ENCODE data around the gene QSOX1. TPM values are rescaled to one million over a fixed set of nuclear protein-coding genes. Genes with fewer than 3 reads are reported as not detected.

Gene QSOX1
- total and polyA plus RNA-seq, 2 of the 4 experiments (the other 2 are of a cell fraction) = 102 to 791 TPM

DNA sequence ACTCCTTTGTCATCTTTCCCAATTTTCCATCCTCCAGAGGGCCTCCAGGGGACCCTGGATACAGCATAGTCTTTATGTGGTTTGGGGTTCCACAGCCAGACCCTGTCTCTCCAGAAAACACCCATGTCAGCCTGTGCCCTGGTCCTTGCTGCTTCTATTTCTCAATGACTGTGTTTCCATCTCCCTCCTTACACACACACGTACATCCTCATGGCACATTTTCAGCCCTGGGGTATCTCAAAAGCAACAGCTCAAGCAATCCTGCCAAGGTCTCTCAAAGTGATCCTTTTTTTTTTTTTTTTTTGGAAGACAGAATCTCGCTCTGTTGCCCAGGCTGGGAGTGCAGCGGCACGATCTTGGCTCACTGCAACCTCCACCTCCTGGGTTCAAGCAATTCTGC lies 22.3 kb downstream of the QSOX1 start:
- H3K4me2 ChIP-seq (ENCODE audit: low read depth, low read length) = no peak overlapping the region
- no peak overlapping the region for H2BK5ac ChIP-seq (ENCODE audit: low read depth, low read length, poor library complexity, severe bottlenecking)
- H4K8ac ChIP-seq (ENCODE audit: low read depth in 2 of 2, low read length in 2 of 2) = no peak overlapping the region
- no peaks in the 10 kb centered on the region for H3K9me3 ChIP-seq (ENCODE audit: control insufficient read depth, insufficient read depth, low read length)
- H3K14ac ChIP-seq (replicated peaks; ENCODE audit: low read depth, low read length) = no peak overlapping the region
- no peak overlapping the region for H3K4me3 ChIP-seq (ENCODE audit: insufficient read depth, low read depth, low read length)
- no peak overlapping the region for H3K4ac ChIP-seq (ENCODE audit: low read depth, low read length)
- no peak overlapping the region for H2BK120ac ChIP-seq (ENCODE audit: low read depth, low read length)
- WGBS, 2 experiments (ENCODE audit: extremely low coverage in 2 of 2, insufficient read length in 1 of 2) = 83% methylated on average over 1 of the region's 4 CpGs; no CpG with 5 or more reads in 1 of the 2 experiments
- BruUV-seq (replicated peaks) = no TSS peak
- no peak overlapping the region for H2AK9ac ChIP-seq (replicated peaks; ENCODE audit: low read depth, low read length, poor library complexity)
- H4K91ac ChIP-seq (ENCODE audit: insufficient read depth, low read depth, low read length) = no peak overlapping the region
- H2AFZ ChIP-seq (replicated peaks; ENCODE audit: low read length, poor library complexity) = no peak overlapping the region
- no peak overlapping the region for H2BK20ac ChIP-seq (ENCODE audit: low read depth, low read length)
- intact Hi-C loops (cut with micrococcal nuclease) (loop anchor here (5.0 kb wide), 1 partner anchor 295 kb away; the partner anchor contains the start of gene TOR1AIP1), in situ Hi-C loops (cut with MboI; ENCODE audit: low sequenced_read_pairs) (no loop called here), dilution Hi-C loops (cut with HindIII; ENCODE audit: low sequenced_read_pairs, unreplicated experiment) (no loop called here)
- H3K23ac ChIP-seq (ENCODE audit: low read depth, low read length) = no peak overlapping the region
- no peak overlapping the region for H4K5ac ChIP-seq (ENCODE audit: low read depth, low read length)
- no peak overlapping the region for H3K56ac ChIP-seq (ENCODE audit: extremely low read depth, insufficient read depth, low read length)
- peaks cover 56% of the 10 kb centered on the region for H4K20me1 ChIP-seq (ENCODE audit: insufficient read depth, low read length)
- H3K27ac ChIP-seq (ENCODE audit: insufficient read depth, low read length) = peak overlapping the region; percentile 0; the same call in 1 of the 2 replicates
- no peak overlapping the region for H3K9ac ChIP-seq (ENCODE audit: low read depth, low read length)
- H3K27me3 ChIP-seq (ENCODE audit: control insufficient read depth, insufficient read depth, low read length) = no peaks in the 10 kb centered on the region
- peaks cover 10% of the 10 kb centered on the region for H3K9me1 ChIP-seq (ENCODE audit: insufficient read depth, low read length)
- TF ChIP-seq NFE2L2 (IDR thresholded peaks at IDR 0.05; ENCODE audit: low read depth, low read length) = no peak
- TF ChIP-seq SMC3 (IDR thresholded peaks at IDR 0.05; ENCODE audit: low read depth, low read length) = no peak
- TF ChIP-seq BHLHE40 (IDR thresholded peaks at IDR 0.05; ENCODE audit: low read depth, low read length) = no peak
- TF ChIP-seq, protein P1, sequence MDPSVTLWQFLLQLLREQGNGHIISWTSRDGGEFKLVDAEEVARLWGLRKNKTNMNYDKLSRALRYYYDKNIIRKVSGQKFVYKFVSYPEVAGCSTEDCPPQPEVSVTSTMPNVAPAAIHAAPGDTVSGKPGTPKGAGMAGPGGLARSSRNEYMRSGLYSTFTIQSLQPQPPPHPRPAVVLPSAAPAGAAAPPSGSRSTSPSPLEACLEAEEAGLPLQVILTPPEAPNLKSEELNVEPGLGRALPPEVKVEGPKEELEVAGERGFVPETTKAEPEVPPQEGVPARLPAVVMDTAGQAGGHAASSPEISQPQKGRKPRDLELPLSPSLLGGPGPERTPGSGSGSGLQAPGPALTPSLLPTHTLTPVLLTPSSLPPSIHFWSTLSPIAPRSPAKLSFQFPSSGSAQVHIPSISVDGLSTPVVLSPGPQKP (IDR thresholded peaks at IDR 0.05; ENCODE audit: borderline replicate concordance, low read depth, low read length) = no peak
- TF ChIP-seq RAD21 (IDR thresholded peaks at IDR 0.05; ENCODE audit: low read length) = no peak
- TF ChIP-seq, protein P2, sequence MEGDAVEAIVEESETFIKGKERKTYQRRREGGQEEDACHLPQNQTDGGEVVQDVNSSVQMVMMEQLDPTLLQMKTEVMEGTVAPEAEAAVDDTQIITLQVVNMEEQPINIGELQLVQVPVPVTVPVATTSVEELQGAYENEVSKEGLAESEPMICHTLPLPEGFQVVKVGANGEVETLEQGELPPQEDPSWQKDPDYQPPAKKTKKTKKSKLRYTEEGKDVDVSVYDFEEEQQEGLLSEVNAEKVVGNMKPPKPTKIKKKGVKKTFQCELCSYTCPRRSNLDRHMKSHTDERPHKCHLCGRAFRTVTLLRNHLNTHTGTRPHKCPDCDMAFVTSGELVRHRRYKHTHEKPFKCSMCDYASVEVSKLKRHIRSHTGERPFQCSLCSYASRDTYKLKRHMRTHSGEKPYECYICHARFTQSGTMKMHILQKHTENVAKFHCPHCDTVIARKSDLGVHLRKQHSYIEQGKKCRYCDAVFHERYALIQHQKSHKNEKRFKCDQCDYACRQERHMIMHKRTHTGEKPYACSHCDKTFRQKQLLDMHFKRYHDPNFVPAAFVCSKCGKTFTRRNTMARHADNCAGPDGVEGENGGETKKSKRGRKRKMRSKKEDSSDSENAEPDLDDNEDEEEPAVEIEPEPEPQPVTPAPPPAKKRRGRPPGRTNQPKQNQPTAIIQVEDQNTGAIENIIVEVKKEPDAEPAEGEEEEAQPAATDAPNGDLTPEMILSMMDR (conservative IDR thresholded peaks at IDR 0.05; ENCODE audit: low read depth, low read length) = no peak
- no peak for TF ChIP-seq MAFK (IDR thresholded peaks at IDR 0.05; ENCODE audit: low read depth, low read length)
- no peak for TF ChIP-seq MXI1 (IDR thresholded peaks at IDR 0.05; ENCODE audit: borderline replicate concordance, low read depth, low read length)
- no peak for TF ChIP-seq CHD1 (IDR thresholded peaks at IDR 0.05; ENCODE audit: low read depth, low read length)
- ChIA-PET POLR2A (ENCODE audit: unreplicated experiment) (no interaction called here), CTCF (no interaction called here)
- H2AK5ac ChIP-seq (ENCODE audit: low read depth, low read length) = no peak overlapping the region
- no peak overlapping the region for H2BK15ac ChIP-seq (ENCODE audit: low read depth, low read length)
- H3K79me1 ChIP-seq (ENCODE audit: low read depth in 1 of 2, low read length in 2 of 2) = peaks cover 22 to 57% of the 10 kb centered on the region in 2 experiments
- no peak for ATAC-seq (ENCODE audit: low read depth)
- H3K18ac ChIP-seq (ENCODE audit: low read depth, low read length) = no peak overlapping the region
- H3K4me1 ChIP-seq (ENCODE audit: control insufficient read depth, insufficient read depth, low read length) = peaks cover 2% of the 10 kb centered on the region; the same call in 1 of the 2 replicates
- DNase-seq = no peak
- peaks cover 81% of the 10 kb centered on the region for H3K36me3 ChIP-seq (ENCODE audit: control insufficient read depth, insufficient read depth, low read length)
